Loucy (cell line): ENCODE results near the gene PADI6.

Experiments used
- H2AFZ ChIP-seq: fragments of 200-600 bp; sonication (generic); 2 replicates; pipeline ENCODE4 v1.6.0; 2016; ENCODE audit warnings: antibody characterized with exemption, mild to moderate bottlenecking, low read length, moderate library complexity
- H3F3A ChIP-seq: fragments of 200-600 bp; 2 replicates; pipeline ENCODE4 v1.6.0; 2016; ENCODE audit warnings: antibody characterized with exemption, low read depth, mild to moderate bottlenecking
- H3K27me3 ChIP-seq: fragments of 200-600 bp; sonication (generic); 2 replicates; pipeline ENCODE4 v1.6.1; 2014; ENCODE audit warnings: low read length, mild to moderate bottlenecking; ENCODE audit not compliant: insufficient read depth, poor library complexity, severe bottlenecking
- H3K36me3 ChIP-seq: fragments of 200-600 bp; sonication (generic); 2 replicates; pipeline ENCODE4 v1.6.1; 2016; ENCODE audit warnings: low read length; ENCODE audit not compliant: insufficient read depth
- H3K4me1 ChIP-seq: fragments of 200-600 bp; sonication (generic); 2 replicates; pipeline ENCODE4 v1.5.1; 2014; ENCODE audit warnings: low read length, mild to moderate bottlenecking; ENCODE audit not compliant: insufficient read depth, poor library complexity, severe bottlenecking
- H3K4me2 ChIP-seq: fragments of 200-600 bp; sonication (generic); 2 replicates; pipeline ENCODE4 v1.6.0; 2014; ENCODE audit warnings: antibody characterized with exemption, low read length, low read depth, mild to moderate bottlenecking; ENCODE audit not compliant: poor library complexity, severe bottlenecking
- H3K4me3 ChIP-seq: fragments of 200-600 bp; sonication (generic); 2 replicates; pipeline ENCODE4 v1.5.1; 2014; ENCODE audit warnings: low read length, mild to moderate bottlenecking, mixed read lengths; ENCODE audit not compliant: poor library complexity, severe bottlenecking
- H3K79me2 ChIP-seq: fragments of 200-600 bp; sonication (generic); 2 replicates; pipeline ENCODE4 v1.6.1; 2014; ENCODE audit warnings: low read length; ENCODE audit not compliant: insufficient read depth
- H3K9ac ChIP-seq: fragments of 200-600 bp; sonication (generic); 2 replicates; pipeline ENCODE4 v1.6.0; 2014; ENCODE audit warnings: mild to moderate bottlenecking, low read depth, low read length, moderate library complexity; ENCODE audit not compliant: poor library complexity, severe bottlenecking
- H3K9me2 ChIP-seq: fragments of 200-600 bp; sonication (generic); replicated peaks from 2 replicates; pipeline ENCODE4 v1.6.1; 2016; ENCODE audit warnings: low read depth, low read length, mixed read lengths
- H3K9me3 ChIP-seq: fragments of 200-600 bp; sonication (generic); 2 replicates; pipeline ENCODE4 v1.6.1; 2014; ENCODE audit warnings: mild to moderate bottlenecking, antibody characterized with exemption, low read length, low read depth; ENCODE audit not compliant: insufficient read depth
- H4K20me1 ChIP-seq: fragments of 200-600 bp; sonication (generic); 2 replicates; pipeline ENCODE4 v1.6.0; 2014; ENCODE audit warnings: antibody characterized with exemption, low read length, mild to moderate bottlenecking; ENCODE audit not compliant: insufficient read depth, poor library complexity, severe bottlenecking
- CTCF ChIP-seq: fragments of 200-600 bp; sonication (generic); conservative IDR thresholded peaks from 2 replicates; pipeline ENCODE4 v1.5.1; 2014; ENCODE audit warnings: mild to moderate bottlenecking, antibody characterized with exemption, low read length
- EZH2phosphoT487 ChIP-seq: fragments of 200-600 bp; IDR thresholded peaks from 2 replicates; pipeline ENCODE4 v1.6.1; 2018; ENCODE audit warnings: antibody characterized with exemption, mild to moderate bottlenecking, moderate library complexity, borderline replicate concordance

The PADI6 gene

GRCh38 chr1:17434016-17434415 is 62.0 kb downstream of the PADI6 start:
- peaks cover 34% of the 10 kb centered on the region for H3K4me1 ChIP-seq
- peak overlapping the region; percentile 9 for H3K9ac ChIP-seq
- peak overlapping the region; percentile 96 for H3K4me2 ChIP-seq
- no peaks in the 10 kb centered on the region for H3F3A ChIP-seq
- peaks cover 89% of the 10 kb centered on the region for H3K79me2 ChIP-seq
- no peak overlapping the region for H2AFZ ChIP-seq
- H4K20me1 ChIP-seq, result peaks cover 85% of the 10 kb centered on the region
- peaks cover 4% of the 10 kb centered on the region for H3K27me3 ChIP-seq
- no peaks in the 10 kb centered on the region for H3K9me2 ChIP-seq
- H3K4me3 ChIP-seq, result peak overlapping the region; percentile 98
- H3K9me3 ChIP-seq, result no peaks in the 10 kb centered on the region
- H3K36me3 ChIP-seq, result peaks cover 67% of the 10 kb centered on the region
- TF ChIP-seq EZH2phosphoT487 (no peak), CTCF (no peak)

GRCh38 chr1:17434601-17435000 is 62.6 kb downstream of the PADI6 start:
- TF ChIP-seq CTCF (no peak), EZH2phosphoT487 (no peak)
- Histone ChIP-seq H3K4me3 (peak overlapping the region; percentile 98), H3K9me3 (no peaks in the 10 kb centered on the region), H3K9me2 (no peaks in the 10 kb centered on the region), H2AFZ (no peak overlapping the region), H3K4me1 (peaks cover 34% of the 10 kb centered on the region), H3K27me3 (peaks cover 8% of the 10 kb centered on the region), H3K36me3 (peaks cover 62% of the 10 kb centered on the region), H3K9ac (peak overlapping the region; percentile 9), H3F3A (no peaks in the 10 kb centered on the region), H3K4me2 (peak overlapping the region; percentile 96), H3K79me2 (peaks cover 88% of the 10 kb centered on the region), H4K20me1 (peaks cover 79% of the 10 kb centered on the region)

- Histone ChIP-seq H3K36me3 (peaks cover 49% of the 10 kb centered on the region), H3K9ac (peak overlapping the region; percentile 88), H3K79me2 (peaks cover 70% of the 10 kb centered on the region), H3K9me3 (no peaks in the 10 kb centered on the region), H3K4me2 (peak overlapping the region; percentile 96), H4K20me1 (peaks cover 63% of the 10 kb centered on the region), H3K27me3 (peaks cover 8% of the 10 kb centered on the region), H2AFZ (no peak overlapping the region), H3K9me2 (no peaks in the 10 kb centered on the region), H3K4me1 (peaks cover 51% of the 10 kb centered on the region), H3K4me3 (peak overlapping the region; percentile 98), H3F3A (no peaks in the 10 kb centered on the region)
- TF ChIP-seq CTCF, result no peak
- TF ChIP-seq EZH2phosphoT487, result no peak
These were observed 64.6 kb downstream of the PADI6 start for GRCh38 chr1:17436380-17437174.
